HAP-1 (cell line): ENCODE data around the gene CHMP1B.
A peak's percentile ranks its signal among the peaks of the same experiment; 100 is the strongest.

Source experiments
- DNase-seq, 2 experiments: peaks; one replicate each; pipeline ENCODE4 v3.0.0-alpha.2; 2016 to 2020; ENCODE audit warnings: low spot score in 2 of 2
- H3K27me3 ChIP-seq: fragments of 250-450 bp; sonication (Bioruptor Pico); 2 replicates; pipeline ENCODE4 v1.5.1; 2020; ENCODE audit warnings: low read depth, mild to moderate bottlenecking, moderate library complexity
- H3K36me3 ChIP-seq: fragments of 250-450 bp; sonication (Bioruptor Pico); replicated peaks from 2 replicates; pipeline ENCODE4 v1.5.1; 2020; ENCODE audit warnings: mild to moderate bottlenecking
- H3K4me1 ChIP-seq: fragments of 250-450 bp; sonication (Bioruptor Pico); 2 replicates; pipeline ENCODE4 v1.5.1; 2020; ENCODE audit warnings: mild to moderate bottlenecking
- H3K4me3 ChIP-seq: fragments of 250-450 bp; sonication (Bioruptor Pico); 2 replicates; pipeline ENCODE4 v1.5.1; 2020; ENCODE audit warnings: mild to moderate bottlenecking, moderate library complexity
- H3K9me3 ChIP-seq: fragments of 250-450 bp; sonication (Bioruptor Pico); 2 replicates; pipeline ENCODE4 v1.5.1; 2020; ENCODE audit warnings: mild to moderate bottlenecking, moderate library complexity
- in situ Hi-C: fragments of 300-500 bp; cut with MboI; formaldehyde crosslinking; loops from 3 replicates; pipeline ENCODE4 v1.14.3; 2020; ENCODE audit warnings: low sequenced_read_pairs, inconsistent platforms, mixed read lengths

CHMP1B gene, protein sequence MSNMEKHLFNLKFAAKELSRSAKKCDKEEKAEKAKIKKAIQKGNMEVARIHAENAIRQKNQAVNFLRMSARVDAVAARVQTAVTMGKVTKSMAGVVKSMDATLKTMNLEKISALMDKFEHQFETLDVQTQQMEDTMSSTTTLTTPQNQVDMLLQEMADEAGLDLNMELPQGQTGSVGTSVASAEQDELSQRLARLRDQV

GRCh38 chr18:11851146-11851805 lies at the start of gene CHMP1B:
Gene CHMP1B, plus strand, starts transcription at chr18:11851413. Its CDS starts 99 bp downstream, at chr18:11851512.
- H3K4me3 ChIP-seq = peak within 1 kb of the TSS; percentile 63
- H3K9me3 ChIP-seq = no peaks in the 10 kb centered on the region
- H3K4me1 ChIP-seq = peaks cover 15% of the 10 kb centered on the region
- H3K36me3 ChIP-seq = no peaks in the 10 kb centered on the region
- in situ Hi-C loops = no loop called here
- peak; percentile 86 to 98 for DNase-seq
- no peaks in the 10 kb centered on the region for H3K27me3 ChIP-seq

GRCh38 chr18:11801573-11801972 lies 49.6 kb upstream of the CHMP1B start:
- Histone ChIP-seq H3K27me3 (no peaks in the 10 kb centered on the region), H3K9me3 (no peaks in the 10 kb centered on the region), H3K4me1 (no peaks in the 10 kb centered on the region), H3K4me3 (no peak overlapping the region), H3K36me3 (no peaks in the 10 kb centered on the region)
- in situ Hi-C loops = no loop called here
- no peak for DNase-seq

GRCh38 chr18:11802158-11802557 lies 49.1 kb upstream of the CHMP1B start:
- H3K9me3 ChIP-seq = no peaks in the 10 kb centered on the region
- DNase-seq = no peak
- H3K36me3 ChIP-seq = no peaks in the 10 kb centered on the region
- no peaks in the 10 kb centered on the region for H3K4me1 ChIP-seq
- H3K4me3 ChIP-seq = no peak overlapping the region
- in situ Hi-C loops = no loop called here
- no peaks in the 10 kb centered on the region for H3K27me3 ChIP-seq

DNA sequence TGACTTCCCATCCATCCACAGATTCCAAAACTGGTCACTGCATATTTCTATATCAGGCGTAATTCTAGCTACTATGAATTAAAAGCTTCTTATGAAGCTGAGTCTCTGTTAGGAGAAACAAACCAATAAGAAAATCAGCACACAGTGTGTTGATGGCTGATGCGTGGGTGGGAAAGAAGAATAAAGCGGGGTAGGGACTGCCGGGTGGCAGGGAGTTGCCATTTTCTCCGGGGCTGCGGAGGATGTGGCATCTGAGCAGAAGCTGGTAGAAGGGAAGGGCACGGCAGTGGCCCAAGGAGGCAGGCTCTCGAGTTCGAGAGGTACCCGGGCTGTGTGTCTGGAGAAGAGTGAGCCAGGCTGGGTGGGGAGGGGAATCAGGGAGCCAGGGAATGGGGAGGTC lies 48.6 kb upstream of the CHMP1B start:
- Histone ChIP-seq H3K9me3 (no peaks in the 10 kb centered on the region), H3K27me3 (no peaks in the 10 kb centered on the region), H3K4me3 (no peak overlapping the region), H3K36me3 (no peaks in the 10 kb centered on the region), H3K4me1 (no peaks in the 10 kb centered on the region)
- in situ Hi-C loops = no loop called here
- no peak for DNase-seq

DNA sequence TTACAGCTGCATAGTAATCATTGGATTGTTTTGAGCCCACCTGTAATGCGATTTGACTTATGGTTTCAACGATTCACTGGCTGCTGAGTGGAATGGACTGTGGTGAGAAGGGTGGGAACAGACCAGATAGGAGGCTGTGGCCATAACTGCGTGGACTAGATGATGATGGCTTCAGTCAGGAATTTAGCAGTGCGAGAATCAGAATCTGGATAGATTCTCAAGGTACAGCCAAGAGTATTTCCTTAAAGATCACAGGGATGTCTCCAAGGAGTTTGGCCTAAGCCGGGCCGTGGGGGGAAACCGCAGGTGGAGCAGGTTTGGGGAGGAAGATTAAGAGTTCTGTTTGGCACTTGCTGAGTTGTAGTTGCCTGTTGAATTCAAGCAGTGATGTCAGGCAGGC lies 44.0 kb upstream of the CHMP1B start:
- H3K4me3 ChIP-seq = no peak overlapping the region

DNA sequence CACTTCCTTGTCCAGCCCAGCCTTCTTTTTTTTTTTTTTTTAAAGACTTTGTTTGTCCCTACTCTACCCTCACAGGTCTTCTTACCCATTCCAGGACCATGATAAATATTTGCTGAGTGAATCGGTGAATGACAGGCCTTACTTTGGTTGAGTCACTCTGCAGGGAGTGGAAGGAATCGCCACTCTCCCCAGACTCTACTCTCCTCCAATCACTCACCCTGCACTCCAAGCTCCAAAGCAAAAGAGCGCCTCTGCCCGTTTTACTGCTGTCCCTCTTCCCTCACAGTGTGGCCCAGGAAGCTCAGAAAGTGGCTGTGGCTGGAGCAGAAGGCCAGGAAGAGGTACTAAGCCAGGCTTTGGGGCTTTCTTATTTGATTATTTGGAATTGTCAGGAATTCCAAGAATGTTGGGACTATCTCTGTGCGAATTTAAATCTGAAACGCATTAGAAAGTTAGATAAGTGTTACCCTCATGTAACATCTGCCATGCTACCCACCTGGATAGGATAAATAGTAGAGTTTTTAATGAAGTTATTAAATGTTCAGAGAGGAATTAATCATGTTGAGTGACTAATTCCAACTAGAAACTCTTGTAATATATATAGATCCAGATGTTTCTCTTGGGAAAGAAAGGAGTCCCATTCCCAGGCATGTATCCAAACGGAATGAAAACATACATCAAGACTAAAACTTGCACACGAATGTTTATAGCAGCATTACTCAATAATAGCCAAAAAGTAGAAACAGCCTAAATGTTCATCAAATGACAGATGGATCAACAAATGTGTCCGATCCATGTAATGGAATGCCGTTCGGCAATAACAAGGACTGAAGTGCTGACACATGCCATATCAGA lies 43.0 kb upstream of the CHMP1B start:
- H3K9me3 ChIP-seq = no peaks in the 10 kb centered on the region
- H3K4me3 ChIP-seq = no peak overlapping the region
- DNase-seq = peak in 1 of 2 experiments; percentile 17
- peaks cover 7% of the 10 kb centered on the region for H3K4me1 ChIP-seq
- no peaks in the 10 kb centered on the region for H3K36me3 ChIP-seq
- H3K27me3 ChIP-seq = no peaks in the 10 kb centered on the region
- in situ Hi-C loops = no loop called here

More for the DNA sequence above, 44.0 kb upstream of the CHMP1B start:
- no peaks in the 10 kb centered on the region for H3K27me3 ChIP-seq
- in situ Hi-C loops = no loop called here
- H3K4me1 ChIP-seq = peaks cover 7% of the 10 kb centered on the region
- no peaks in the 10 kb centered on the region for H3K36me3 ChIP-seq
- no peaks in the 10 kb centered on the region for H3K9me3 ChIP-seq
- no peak for DNase-seq

GRCh38 chr18:11809895-11810294 lies 41.3 kb upstream of the CHMP1B start:
- no peaks in the 10 kb centered on the region for H3K36me3 ChIP-seq
- in situ Hi-C loops = no loop called here
- no peaks in the 10 kb centered on the region for H3K9me3 ChIP-seq

DNA sequence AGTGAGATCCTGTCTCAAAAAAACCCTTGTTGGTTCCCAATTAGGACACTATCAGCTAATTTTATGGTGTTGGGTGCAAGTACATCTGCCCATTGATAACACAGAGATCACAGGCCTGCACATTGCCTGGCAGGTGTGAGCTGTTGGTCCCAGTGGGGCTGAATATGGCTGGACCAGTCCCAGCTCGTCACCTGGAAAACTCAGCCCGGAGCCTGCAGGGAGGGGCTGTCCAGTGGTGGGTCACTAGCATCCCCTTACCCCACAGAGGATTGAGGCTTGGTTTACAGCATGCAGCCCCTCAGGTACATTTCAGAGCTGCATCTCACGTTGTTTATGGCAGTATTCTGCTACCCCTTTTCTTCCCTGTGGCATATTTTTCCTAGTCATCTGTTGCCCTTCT lies 40.8 kb upstream of the CHMP1B start:
- Histone ChIP-seq H3K36me3 (no peaks in the 10 kb centered on the region), H3K27me3 (no peaks in the 10 kb centered on the region), H3K4me3 (no peak overlapping the region), H3K9me3 (no peaks in the 10 kb centered on the region), H3K4me1 (peaks cover 7% of the 10 kb centered on the region)
- DNase-seq = no peak
- in situ Hi-C loops = no loop called here

More at GRCh38 chr18:11809895-11810294, 41.3 kb upstream of the CHMP1B start:
- H3K4me1 ChIP-seq = peaks cover 7% of the 10 kb centered on the region
- H3K27me3 ChIP-seq = no peaks in the 10 kb centered on the region
- H3K4me3 ChIP-seq = no peak overlapping the region
- DNase-seq = peak in 1 of 2 experiments; percentile 43

DNA sequence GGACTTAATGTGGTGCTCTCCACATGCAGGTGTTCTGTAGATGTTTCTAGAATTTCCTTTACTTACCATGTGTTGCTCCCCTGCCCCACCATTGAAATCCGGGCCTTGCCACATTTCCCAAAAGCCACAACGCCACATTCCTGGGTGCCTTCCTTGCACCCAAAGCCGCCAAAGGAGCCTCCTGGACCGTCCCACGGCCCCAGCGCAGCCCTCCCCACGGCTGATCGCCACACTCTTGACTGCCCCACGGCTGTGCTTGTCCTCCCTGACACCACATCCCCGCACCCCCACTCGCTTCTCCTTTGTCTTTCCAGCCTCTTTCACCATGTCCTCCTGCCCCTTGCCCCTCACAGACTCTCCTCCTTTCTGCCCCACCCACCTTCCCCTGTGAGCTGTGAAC lies 40.2 kb upstream of the CHMP1B start:
- no peaks in the 10 kb centered on the region for H3K27me3 ChIP-seq
- no peak overlapping the region for H3K4me3 ChIP-seq
- H3K9me3 ChIP-seq = no peaks in the 10 kb centered on the region
- no peak for DNase-seq
- in situ Hi-C loops = no loop called here
- peaks cover 7% of the 10 kb centered on the region for H3K4me1 ChIP-seq
- no peaks in the 10 kb centered on the region for H3K36me3 ChIP-seq

- in situ Hi-C loops = no loop called here
- no peaks in the 10 kb centered on the region for H3K36me3 ChIP-seq
- H3K27me3 ChIP-seq = no peaks in the 10 kb centered on the region
- H3K4me1 ChIP-seq = no peaks in the 10 kb centered on the region
- no peak overlapping the region for H3K4me3 ChIP-seq
- DNase-seq = no peak
- no peaks in the 10 kb centered on the region for H3K9me3 ChIP-seq
Observed at GRCh38 chr18:11817229-11817628, 34.0 kb upstream of the CHMP1B start.

- Histone ChIP-seq H3K4me3 (no peak overlapping the region), H3K27me3 (no peaks in the 10 kb centered on the region), H3K36me3 (no peaks in the 10 kb centered on the region), H3K4me1 (no peaks in the 10 kb centered on the region), H3K9me3 (no peaks in the 10 kb centered on the region)
- in situ Hi-C loops = no loop called here
- no peak for DNase-seq
Observed at GRCh38 chr18:11818486-11819203, 32.6 kb upstream of the CHMP1B start.

DNA sequence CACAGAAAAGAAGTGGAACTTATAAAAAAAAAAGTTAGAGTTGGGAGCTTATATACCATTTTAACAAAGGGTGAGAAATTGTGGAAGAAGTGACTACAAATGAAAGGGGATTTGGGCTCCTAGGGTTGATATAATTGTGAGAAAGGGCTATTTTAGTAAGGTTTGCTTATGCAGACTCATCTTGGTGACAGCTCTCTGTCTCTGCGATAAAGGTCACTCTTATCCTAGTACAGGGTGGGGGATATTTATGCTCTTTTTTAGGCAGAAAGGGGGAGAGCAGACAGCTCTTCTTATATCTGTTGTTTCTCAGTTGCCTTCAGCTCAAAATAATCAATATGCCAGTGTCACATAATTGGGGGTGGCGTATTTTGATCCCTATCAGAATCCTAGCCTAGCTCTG lies 31.3 kb upstream of the CHMP1B start:
- Histone ChIP-seq H3K4me3 (no peak overlapping the region), H3K36me3 (no peaks in the 10 kb centered on the region), H3K9me3 (no peaks in the 10 kb centered on the region), H3K4me1 (no peaks in the 10 kb centered on the region), H3K27me3 (no peaks in the 10 kb centered on the region)
- in situ Hi-C loops = no loop called here
- no peak for DNase-seq

GRCh38 chr18:11820697-11821096 lies 30.5 kb upstream of the CHMP1B start:
- no peaks in the 10 kb centered on the region for H3K36me3 ChIP-seq
- no peaks in the 10 kb centered on the region for H3K9me3 ChIP-seq
- in situ Hi-C loops = no loop called here
- no peak overlapping the region for H3K4me3 ChIP-seq
- H3K4me1 ChIP-seq = no peaks in the 10 kb centered on the region
- no peaks in the 10 kb centered on the region for H3K27me3 ChIP-seq
- DNase-seq = no peak
